C4-2B (cell line): Measurements from ENCODE around the gene WDR72.

Experiments
- CTCF ChIP-seq: fragments of 450-650 bp; conservative IDR thresholded peaks from 2 replicates; pipeline ENCODE4 v1.5.1; 2017; ENCODE audit warnings: mild to moderate bottlenecking
- ZFX ChIP-seq: fragments of 450-650 bp; IDR thresholded peaks from 2 replicates; pipeline ENCODE4 v1.6.1; 2017

GRCh38 chr15:53548236-53548635 lies 211.2 kb downstream of the WDR72 start:
- no peak for TF ChIP-seq CTCF
- no peak for TF ChIP-seq ZFX
